Measurements from ENCODE around the gene DPP4. TPM values are rescaled to one million over a fixed set of nuclear protein-coding genes. Genes with fewer than 3 reads are reported as not detected.

The DPP4 gene
- total RNA-seq, 1 donor from 2014 or later = 6.9 TPM

GRCh38 chr2:162085090-162085891 is 11.3 kb upstream of the DPP4 start:
- no peak for DNase-seq (ENCODE audit: low spot score)

- no peak for DNase-seq (ENCODE audit: low spot score)
These were observed 10.5 kb upstream of the DPP4 start for GRCh38 chr2:162084536-162084935.

- no peak for DNase-seq (ENCODE audit: low spot score)
These were observed 8.7 kb upstream of the DPP4 start for GRCh38 chr2:162082681-162083080.

GRCh38 chr2:162082036-162082435 is 8.0 kb upstream of the DPP4 start:
- DNase-seq (ENCODE audit: low spot score) = no peak

- no peak for DNase-seq (ENCODE audit: low spot score)
These were observed 5.5 kb upstream of the DPP4 start for GRCh38 chr2:162079514-162079913.

- DNase-seq (ENCODE audit: low spot score) = no peak
These were observed 1.7 kb upstream of the DPP4 start for GRCh38 chr2:162075689-162076132.

GRCh38 chr2:162074928-162075688 is 1.1 kb upstream of the DPP4 start:
- no peak for DNase-seq (ENCODE audit: low spot score)

GRCh38 chr2:162074632-162074895 is 549 bp upstream of the DPP4 start:
- DNase-seq (ENCODE audit: low spot score) = no peak

- DNase-seq (ENCODE audit: low spot score) = no peak
These were observed 783 bp downstream of the DPP4 start for GRCh38 chr2:162072976-162073887.

GRCh38 chr2:162072181-162072702 is 1.8 kb downstream of the DPP4 start:
- no peak for DNase-seq (ENCODE audit: low spot score)

GRCh38 chr2:162071001-162071400 is 3.0 kb downstream of the DPP4 start:
- no peak for DNase-seq (ENCODE audit: low spot score)

GRCh38 chr2:162070228-162070936 is 3.6 kb downstream of the DPP4 start:
- DNase-seq (ENCODE audit: low spot score) = no peak

GRCh38 chr2:162069267-162069903 is 4.6 kb downstream of the DPP4 start:
- no peak for DNase-seq (ENCODE audit: low spot score)

GRCh38 chr2:162067596-162067995 is 6.4 kb downstream of the DPP4 start:
- DNase-seq (ENCODE audit: low spot score) = no peak

GRCh38 chr2:162065767-162066166 is 8.2 kb downstream of the DPP4 start:
- DNase-seq (ENCODE audit: low spot score) = no peak

- no peak for DNase-seq (ENCODE audit: low spot score)
These were observed 10.1 kb downstream of the DPP4 start for GRCh38 chr2:162063899-162064298.

- DNase-seq (ENCODE audit: low spot score) = no peak
These were observed 10.7 kb downstream of the DPP4 start for GRCh38 chr2:162063281-162063680.

- no peak for DNase-seq (ENCODE audit: low spot score)
These were observed 11.5 kb downstream of the DPP4 start for GRCh38 chr2:162062559-162062958.

GRCh38 chr2:162061021-162061420 is 13.0 kb downstream of the DPP4 start:
- no peak for DNase-seq (ENCODE audit: low spot score)

GRCh38 chr2:162060532-162060931 is 13.5 kb downstream of the DPP4 start:
- DNase-seq (ENCODE audit: low spot score) = no peak

All from mesenteric fat pad (tissue), 1 donor.